ENCODE measurements around the gene MPP4.

DNA sequence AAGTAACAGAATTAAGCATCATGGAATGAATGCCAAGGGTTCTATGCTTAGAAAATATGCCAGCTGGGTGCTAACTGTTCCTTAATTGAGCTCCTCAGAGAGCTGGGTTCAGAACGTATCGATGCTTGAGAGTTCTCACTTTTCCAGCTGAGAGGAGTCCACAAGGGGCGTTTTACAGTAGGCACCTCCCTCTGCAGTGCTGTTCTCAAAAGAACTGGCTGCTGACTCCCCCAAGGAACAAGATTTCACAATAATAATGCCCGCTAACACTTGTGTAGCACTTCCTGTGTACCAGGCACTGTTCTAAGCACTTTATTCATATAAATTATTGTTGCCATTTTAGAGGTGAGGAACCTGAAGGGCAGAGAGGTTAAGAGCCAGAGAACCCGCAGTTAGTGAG is 37.1 kb downstream of the MPP4 start:
- TF ChIP-seq, protein P1, sequence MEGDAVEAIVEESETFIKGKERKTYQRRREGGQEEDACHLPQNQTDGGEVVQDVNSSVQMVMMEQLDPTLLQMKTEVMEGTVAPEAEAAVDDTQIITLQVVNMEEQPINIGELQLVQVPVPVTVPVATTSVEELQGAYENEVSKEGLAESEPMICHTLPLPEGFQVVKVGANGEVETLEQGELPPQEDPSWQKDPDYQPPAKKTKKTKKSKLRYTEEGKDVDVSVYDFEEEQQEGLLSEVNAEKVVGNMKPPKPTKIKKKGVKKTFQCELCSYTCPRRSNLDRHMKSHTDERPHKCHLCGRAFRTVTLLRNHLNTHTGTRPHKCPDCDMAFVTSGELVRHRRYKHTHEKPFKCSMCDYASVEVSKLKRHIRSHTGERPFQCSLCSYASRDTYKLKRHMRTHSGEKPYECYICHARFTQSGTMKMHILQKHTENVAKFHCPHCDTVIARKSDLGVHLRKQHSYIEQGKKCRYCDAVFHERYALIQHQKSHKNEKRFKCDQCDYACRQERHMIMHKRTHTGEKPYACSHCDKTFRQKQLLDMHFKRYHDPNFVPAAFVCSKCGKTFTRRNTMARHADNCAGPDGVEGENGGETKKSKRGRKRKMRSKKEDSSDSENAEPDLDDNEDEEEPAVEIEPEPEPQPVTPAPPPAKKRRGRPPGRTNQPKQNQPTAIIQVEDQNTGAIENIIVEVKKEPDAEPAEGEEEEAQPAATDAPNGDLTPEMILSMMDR (IDR thresholded peaks at IDR 0.05), result no peak
- no peak for TF ChIP-seq POLR2AphosphoS5 (IDR thresholded peaks at IDR 0.05; ENCODE audit: low read depth, low read length)
- no peak for TF ChIP-seq TCF7L2 (IDR thresholded peaks at IDR 0.05; ENCODE audit: low read depth, low read length)
